Neural cell (in vitro differentiated cells): ENCODE data around the gene PLXNA2. TPM values are rescaled to one million over a fixed set of nuclear protein-coding genes. Genes with fewer than 3 reads are reported as not detected.

Source experiments
- H2AFZ ChIP-seq: fragments of 200-600, 300-800 bp; sonication (generic), shearing (Covaris generic); 2 replicates; pipeline ENCODE4 v1.6.0; 2014; ENCODE audit warnings: low read depth, mild to moderate bottlenecking, antibody characterized with exemption, low read length, moderate library complexity
- H3F3A ChIP-seq: fragments of 200-600 bp; shearing (Covaris generic); 2 replicates; pipeline ENCODE4 v1.6.1; 2016; ENCODE audit warnings: mild to moderate bottlenecking, moderate library complexity, mixed read lengths, antibody characterized with exemption, low read length; ENCODE audit not compliant: insufficient read depth, poor library complexity, severe bottlenecking
- H3K27ac ChIP-seq: fragments of 200-600, 300-800 bp; sonication (generic), shearing (Covaris generic); 2 replicates; pipeline ENCODE4 v1.5.1; 2014; ENCODE audit warnings: mild to moderate bottlenecking, low read length, moderate library complexity
- H3K27me3 ChIP-seq: fragments of 300-800, 200-600 bp; sonication (generic), shearing (Covaris generic); 2 replicates; pipeline ENCODE4 v1.6.0; 2014; ENCODE audit warnings: mild to moderate bottlenecking, low read depth, low read length, moderate library complexity; ENCODE audit not compliant: insufficient read depth
- H3K36me3 ChIP-seq: fragments of 300-800, 200-600 bp; sonication (generic), shearing (Covaris generic); 2 replicates; pipeline ENCODE4 v1.5.1; 2014; ENCODE audit warnings: mild to moderate bottlenecking, antibody characterized with exemption, low read length, moderate library complexity; ENCODE audit not compliant: insufficient read depth
- H3K4me2 ChIP-seq: fragments of 300-800, 200-600 bp; sonication (generic), shearing (Covaris generic); 2 replicates; pipeline ENCODE4 v1.6.0; 2014; ENCODE audit warnings: mild to moderate bottlenecking, low read length
- H3K4me3 ChIP-seq: fragments of 300-800, 200-600 bp; sonication (generic), shearing (Covaris generic); 2 replicates; pipeline ENCODE4 v1.5.1; 2014; ENCODE audit warnings: mild to moderate bottlenecking, low read length, moderate library complexity
- H3K79me2 ChIP-seq: fragments of 200-600 bp; shearing (Covaris generic); replicated peaks from 2 replicates; pipeline ENCODE4 v1.6.0; 2014; ENCODE audit warnings: mild to moderate bottlenecking, low read length, moderate library complexity; ENCODE audit not compliant: insufficient read depth
- H3K9ac ChIP-seq: fragments of 300-800, 200-600 bp; sonication (generic), shearing (Covaris generic); 2 replicates; pipeline ENCODE4 v1.6.1; 2016; ENCODE audit warnings: mild to moderate bottlenecking, low read length, mixed read lengths
- H3K9me2 ChIP-seq: fragments of 200-600 bp; shearing (Covaris generic); 2 replicates; pipeline ENCODE4 v1.6.1; 2016; ENCODE audit warnings: mild to moderate bottlenecking, low read length, mixed read lengths; ENCODE audit not compliant: insufficient read depth
- H3K9me3 ChIP-seq: fragments of 200-600, 300-800 bp; sonication (generic), shearing (Covaris generic); 2 replicates; pipeline ENCODE4 v1.6.1; 2016; ENCODE audit warnings: mild to moderate bottlenecking, mixed run types, low read length, moderate library complexity, mixed read lengths
- H4K20me1 ChIP-seq: fragments of 200-600 bp; shearing (Covaris generic); 2 replicates; pipeline ENCODE4 v1.6.1; 2016; ENCODE audit warnings: mild to moderate bottlenecking, mixed run types; ENCODE audit not compliant: insufficient read depth
- CTCF ChIP-seq: fragments of 450-650 bp; IDR thresholded peaks from 2 replicates; pipeline ENCODE4 v1.5.1; 2014; ENCODE audit warnings: antibody characterized with exemption, mild to moderate bottlenecking, moderate library complexity; ENCODE audit not compliant: poor library complexity, severe bottlenecking
- EP300 ChIP-seq: fragments of 450-650 bp; conservative IDR thresholded peaks from 2 replicates; pipeline ENCODE4 v1.6.1; 2014; ENCODE audit warnings: antibody characterized with exemption, mild to moderate bottlenecking, moderate library complexity; ENCODE audit not compliant: poor library complexity, severe bottlenecking
- EZH2 ChIP-seq: fragments of 200-600, 300-800 bp; shearing (Covaris generic), sonication (generic); IDR thresholded peaks from 2 replicates; pipeline ENCODE4 v1.6.1; 2014; ENCODE audit warnings: antibody characterized with exemption, low read length, borderline replicate concordance, mild to moderate bottlenecking; ENCODE audit not compliant: insufficient read depth, poor library complexity, severe bottlenecking
- MXI1 ChIP-seq: fragments of 450-650 bp; conservative IDR thresholded peaks from 2 replicates; pipeline ENCODE4 v1.6.1; 2014; ENCODE audit warnings: antibody characterized with exemption, mild to moderate bottlenecking; ENCODE audit not compliant: poor library complexity, severe bottlenecking
- POLR2AphosphoS5 ChIP-seq: IDR thresholded peaks from 2 replicates; pipeline ENCODE4 v1.6.1; 2012
- RAD21 ChIP-seq: fragments of 450-650 bp; conservative IDR thresholded peaks from 2 replicates; pipeline ENCODE4 v1.6.1; 2014; ENCODE audit warnings: antibody characterized with exemption, mild to moderate bottlenecking, moderate library complexity
- SMC3 ChIP-seq: fragments of 450-650 bp; conservative IDR thresholded peaks from 2 replicates; pipeline ENCODE4 v1.6.1; 2014; ENCODE audit warnings: antibody characterized with exemption, mild to moderate bottlenecking, moderate library complexity; ENCODE audit not compliant: poor library complexity
- TAF1 ChIP-seq: IDR thresholded peaks from 2 replicates; pipeline ENCODE4 v1.6.1; 2012; ENCODE audit warnings: low read depth
- polyA plus RNA-seq: library from polyadenylated mRNA; depleted of rRNA; stranded (reverse); fragments of >200 nt; gene quantifications from 2 replicates; pipeline ENCODE4 v1.2.3, GENCODE V29; 2014
- TF ChIP-seq, protein P1 (sequence below): IDR thresholded peaks from 2 replicates; pipeline ENCODE4 v1.6.1; 2012; ENCODE audit warnings: borderline replicate concordance

Gene PLXNA2
- polyA plus RNA-seq, 1 donor from 2014 or later: 30.6 TPM

GRCh38 chr1:208164609-208165008 lies 79.6 kb downstream of the PLXNA2 start:
- Histone ChIP-seq H4K20me1 (peaks cover 8% of the 10 kb centered on the region), H3K9me3 (no peaks in the 10 kb centered on the region), H3K9me2 (no peaks in the 10 kb centered on the region), H3K9ac (no peak overlapping the region), H3K4me3 (no peak overlapping the region), H3K27me3 (no peaks in the 10 kb centered on the region), H3K27ac (no peak overlapping the region), H3K36me3 (no peaks in the 10 kb centered on the region), H2AFZ (no peak overlapping the region), H3K4me2 (no peak overlapping the region), H3K79me2 (peaks cover 4% of the 10 kb centered on the region), H3F3A (no peaks in the 10 kb centered on the region)
- no peak for TF ChIP-seq EZH2
- no peak for TF ChIP-seq SMC3
- no peak for TF ChIP-seq MXI1
- TF ChIP-seq EP300: no peak
- TF ChIP-seq CTCF: no peak
- TF ChIP-seq POLR2AphosphoS5: no peak
- no peak for TF ChIP-seq TAF1
- TF ChIP-seq, protein P1, sequence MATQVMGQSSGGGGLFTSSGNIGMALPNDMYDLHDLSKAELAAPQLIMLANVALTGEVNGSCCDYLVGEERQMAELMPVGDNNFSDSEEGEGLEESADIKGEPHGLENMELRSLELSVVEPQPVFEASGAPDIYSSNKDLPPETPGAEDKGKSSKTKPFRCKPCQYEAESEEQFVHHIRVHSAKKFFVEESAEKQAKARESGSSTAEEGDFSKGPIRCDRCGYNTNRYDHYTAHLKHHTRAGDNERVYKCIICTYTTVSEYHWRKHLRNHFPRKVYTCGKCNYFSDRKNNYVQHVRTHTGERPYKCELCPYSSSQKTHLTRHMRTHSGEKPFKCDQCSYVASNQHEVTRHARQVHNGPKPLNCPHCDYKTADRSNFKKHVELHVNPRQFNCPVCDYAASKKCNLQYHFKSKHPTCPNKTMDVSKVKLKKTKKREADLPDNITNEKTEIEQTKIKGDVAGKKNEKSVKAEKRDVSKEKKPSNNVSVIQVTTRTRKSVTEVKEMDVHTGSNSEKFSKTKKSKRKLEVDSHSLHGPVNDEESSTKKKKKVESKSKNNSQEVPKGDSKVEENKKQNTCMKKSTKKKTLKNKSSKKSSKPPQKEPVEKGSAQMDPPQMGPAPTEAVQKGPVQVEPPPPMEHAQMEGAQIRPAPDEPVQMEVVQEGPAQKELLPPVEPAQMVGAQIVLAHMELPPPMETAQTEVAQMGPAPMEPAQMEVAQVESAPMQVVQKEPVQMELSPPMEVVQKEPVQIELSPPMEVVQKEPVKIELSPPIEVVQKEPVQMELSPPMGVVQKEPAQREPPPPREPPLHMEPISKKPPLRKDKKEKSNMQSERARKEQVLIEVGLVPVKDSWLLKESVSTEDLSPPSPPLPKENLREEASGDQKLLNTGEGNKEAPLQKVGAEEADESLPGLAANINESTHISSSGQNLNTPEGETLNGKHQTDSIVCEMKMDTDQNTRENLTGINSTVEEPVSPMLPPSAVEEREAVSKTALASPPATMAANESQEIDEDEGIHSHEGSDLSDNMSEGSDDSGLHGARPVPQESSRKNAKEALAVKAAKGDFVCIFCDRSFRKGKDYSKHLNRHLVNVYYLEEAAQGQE: no peak

- Histone ChIP-seq H3K4me2 (no peak overlapping the region), H3K36me3 (no peaks in the 10 kb centered on the region), H3K9me2 (no peaks in the 10 kb centered on the region), H3K9me3 (no peaks in the 10 kb centered on the region), H3F3A (no peaks in the 10 kb centered on the region), H3K9ac (no peak overlapping the region), H3K27me3 (no peaks in the 10 kb centered on the region), H2AFZ (no peak overlapping the region), H3K27ac (no peak overlapping the region), H3K4me3 (no peak overlapping the region), H3K79me2 (peaks cover 4% of the 10 kb centered on the region), H4K20me1 (peaks cover 4% of the 10 kb centered on the region)
- TF ChIP-seq RAD21: no peak
- TF ChIP-seq POLR2AphosphoS5: no peak
- TF ChIP-seq EP300: no peak
- TF ChIP-seq SMC3: no peak
- no peak for TF ChIP-seq TAF1
- TF ChIP-seq CTCF: no peak
- TF ChIP-seq, protein P1: no peak
- TF ChIP-seq EZH2: no peak
- TF ChIP-seq MXI1: no peak
These were observed 80.6 kb downstream of the PLXNA2 start for GRCh38 chr1:208163539-208163938.
